Spleen (tissue), 11 donors: ENCODE measurements around the gene PIGM. TPM values are rescaled to one million over a fixed set of nuclear protein-coding genes. Genes with fewer than 3 reads are reported as not detected.

ENCODE experiments used
- DNase-seq: peaks from one replicate; pipeline ENCODE4 v3.0.0-alpha.2; 2020
- H3K27ac ChIP-seq, 8 donors: fragments of 200-600 bp; sonication (generic) in 7 of 8; 1 replicate in 4 of 8; 2 replicates in 4 of 8; pipeline versions ENCODE4 v1.5.0 to v1.8.0; 2016 to 2021; ENCODE audit warnings: inconsistent platforms in 4 of 8, mild to moderate bottlenecking in 4 of 8, moderate library complexity in 1 of 8
- H3K27me3 ChIP-seq, 7 donors: fragments of 200-600 bp; sonication (generic) in 6 of 7; replicated peaks in 1 of 7; 1 replicate in 4 of 7; 2 replicates in 3 of 7; pipeline versions ENCODE4 v1.5.0 to v1.8.0; 2016 to 2021; ENCODE audit warnings: inconsistent platforms in 3 of 7, mild to moderate bottlenecking in 1 of 7
- H3K36me3 ChIP-seq, 6 donors: fragments of 200-600 bp; sonication (generic) in 5 of 6; 1 replicate in 4 of 6; 2 replicates in 2 of 6; pipeline versions ENCODE4 v1.5.0 to v1.8.0; 2016 to 2021; ENCODE audit warnings: inconsistent platforms in 2 of 6
- H3K4me1 ChIP-seq, 6 donors: fragments of 200-600 bp; sonication (generic) in 5 of 6; 1 replicate in 3 of 6; 2 replicates in 3 of 6; pipeline versions ENCODE4 v1.5.0 to v1.8.0; 2016 to 2021; ENCODE audit warnings: inconsistent platforms in 3 of 6
- H3K4me3 ChIP-seq, 8 donors: fragments of 200-600 bp; sonication (generic) in 7 of 8; 1 replicate in 4 of 8; 2 replicates in 4 of 8; pipeline versions ENCODE4 v1.5.0 to v1.8.0; 2016 to 2021; ENCODE audit warnings: inconsistent platforms in 4 of 8, mild to moderate bottlenecking in 4 of 8, moderate library complexity in 2 of 8
- H3K9me3 ChIP-seq, 8 donors: fragments of 200-600 bp; sonication (generic) in 7 of 8; 1 replicate in 4 of 8; 2 replicates in 4 of 8; pipeline versions ENCODE4 v1.5.0 to v1.8.0; 2016 to 2021; ENCODE audit warnings: inconsistent platforms in 4 of 8
- CTCF ChIP-seq, 11 experiments: fragments of 200-600 bp in 7 of 11; fragments of 450-650 bp in 4 of 11; sonication (generic) in 4 of 11; IDR thresholded peaks in 8 of 11; conservative IDR thresholded peaks in 3 of 11; 1 replicate in 7 of 11; 2 replicates in 4 of 11; pipeline versions ENCODE4 v1.4.0 to v1.8.0; 2016 to 2021; ENCODE audit warnings: antibody characterized with exemption in 11 of 11, inconsistent platforms in 4 of 11, mild to moderate bottlenecking in 1 of 11
- POLR2A ChIP-seq, 3 donors: fragments of 450-650 bp; IDR thresholded peaks; one replicate each; pipeline ENCODE4 v1.5.1; 2017; ENCODE audit warnings: antibody characterized with exemption in 3 of 3, mild to moderate bottlenecking in 1 of 3
- POLR2AphosphoS5 ChIP-seq, 3 donors: sonication (generic); formaldehyde crosslinking; IDR thresholded peaks; one replicate each; pipeline ENCODE4 v1.5.1; 2017; ENCODE audit warnings: antibody characterized with exemption in 3 of 3
- WGBS, 5 donors: extraction: QIAGEN DNeasy Blood & Tissue Kit in 3 of 5; methylation state at CpG; one replicate each; pipeline versions ENCODE4 v1.1.5 to v1.1.7; 2013 to 2018; 5-methylcytosine and 5-hydroxymethylcytosine counted together
- intact Hi-C: fragments of 100-400 bp; cut with DNase I; formaldehyde crosslinking; loops from one replicate; pipeline ENCODE4 v1.15.0; 2023; ENCODE audit warnings: low total_unique reads
- polyA plus RNA-seq, 3 donors: library from polyadenylated mRNA; stranded (reverse); fragments of 200-250 nt; gene quantifications; one replicate each; pipeline ENCODE4 v1.2.1, GENCODE V29; 2013
- total RNA-seq, 7 donors: library from RNA; depleted of rRNA in 3 of 7; stranded (reverse); fragments of >200 nt in 3 of 7; fragmentation: NEBNext Ultra II Directional in 4 of 7; extraction: Animal tissue kit (Norgen Biotek cat#: 25700) in 4 of 7; gene quantifications; one replicate each; pipeline versions ENCODE4 v1.1.0 to v1.2.1, GENCODE V29; 2016 to 2021
- donor health status: healthy with polysubstance abuse.
- donor health status: DM: no; HTN: no; CAD: no; lungs with moderate emphysema.
- donor health status: DM: no; HTN: no; CAD: no.
- donor health status: Bipolar disorder and iron deficiency.
- donor health status: healthy.
- donor health status: DM: no; HTN: no; CAD: no.
- donor health status: DM: yes; HTN: yes; CAD: no.

The PIGM gene
- total and polyA plus RNA-seq, 10 donors: 2.1 to 8.5 (median 5.1) TPM

GRCh38 chr1:160061369-160062229 lies 29.8 kb upstream of the PIGM start:
- no peak for DNase-seq
- Histone ChIP-seq H3K27me3 (peaks cover 0 to 25% (median 0%) of the 10 kb centered on the region in 7 donors), H3K36me3 (no peaks in the 10 kb centered on the region), H3K4me1 (no peaks in the 10 kb centered on the region), H3K27ac (peak overlapping the region in 1 of 8 donors; percentile 21), H3K4me3 (no peak overlapping the region), H3K9me3 (no peaks in the 10 kb centered on the region)
- TF ChIP-seq POLR2AphosphoS5 (IDR thresholded peaks at IDR 0.05) (no peak), CTCF (IDR thresholded peaks at IDR 0.05 in 8 of 11, conservative IDR thresholded peaks at IDR 0.05 in 3 of 11) (no peak), POLR2A (IDR thresholded peaks at IDR 0.05) (no peak)
- intact Hi-C loops: no loop called here
- WGBS, 5 donors: 69 to 84% (median 74%) methylated on average over 15 of the region's 15 CpGs

GRCh38 chr1:160058087-160058486 lies 26.3 kb upstream of the PIGM start:
- Histone ChIP-seq H3K27me3 (peaks cover 0 to 49% (median 0%) of the 10 kb centered on the region in 7 donors), H3K4me1 (no peaks in the 10 kb centered on the region), H3K27ac (no peak overlapping the region), H3K36me3 (no peaks in the 10 kb centered on the region), H3K9me3 (no peaks in the 10 kb centered on the region), H3K4me3 (no peak overlapping the region)
- 40 to 52% (median 47%) methylated on average over 2 of the region's 2 CpGs for WGBS, 5 donors
- no peak for DNase-seq
- intact Hi-C loops: no loop called here
- TF ChIP-seq CTCF (IDR thresholded peaks at IDR 0.05 in 8 of 11, conservative IDR thresholded peaks at IDR 0.05 in 3 of 11): no peak
- TF ChIP-seq POLR2AphosphoS5 (IDR thresholded peaks at IDR 0.05): no peak
- TF ChIP-seq POLR2A (IDR thresholded peaks at IDR 0.05): no peak

- H3K4me3 ChIP-seq: no peak overlapping the region
- H3K27me3 ChIP-seq: peaks cover 0 to 53% (median 0%) of the 10 kb centered on the region in 7 donors
- no peaks in the 10 kb centered on the region for H3K4me1 ChIP-seq
- no peaks in the 10 kb centered on the region for H3K36me3 ChIP-seq
- WGBS, 5 donors: 56 to 80% (median 75%) methylated on average over 1 of the region's 1 CpG
- no peaks in the 10 kb centered on the region for H3K9me3 ChIP-seq
- DNase-seq: no peak
- intact Hi-C loops: no loop called here
- TF ChIP-seq POLR2A (IDR thresholded peaks at IDR 0.05): no peak
- no peak for TF ChIP-seq CTCF (IDR thresholded peaks at IDR 0.05 in 8 of 11, conservative IDR thresholded peaks at IDR 0.05 in 3 of 11)
- no peak for TF ChIP-seq POLR2AphosphoS5 (IDR thresholded peaks at IDR 0.05)
- no peak overlapping the region for H3K27ac ChIP-seq
These were observed 24.9 kb upstream of the PIGM start for GRCh38 chr1:160056648-160057169.
